PC-3 (cell line): ENCODE measurements around the gene SPIB. TPM values are rescaled to one million over a fixed set of nuclear protein-coding genes. Genes with fewer than 3 reads are reported as not detected.

Source experiments
- ATAC-seq: fragments of 200-7000 bp; cut with Tn5 transposase; 2 replicates; pipeline ENCODE4 v1.9.1; 2020; ENCODE audit warnings: mild to moderate bottlenecking, moderate library complexity
- Bru-seq: library from RNA; stranded (reverse); fragments of 400-500 nt; gene quantifications from one replicate; lab custom pipeline; 2021; lab: Mats Ljungman, UMichigan
- BruChase-seq, 2 experiments: library from RNA; stranded (reverse); fragments of 400-500 nt; gene quantifications; one replicate each; lab custom pipeline; 2021; lab: Mats Ljungman, UMichigan
- BruUV-seq: library from RNA; stranded (reverse); fragments of 400-500 nt; replicated peaks from 2 replicates; lab custom pipeline; 2021; lab: Mats Ljungman, UMichigan
- CTCF ChIA-PET: fragments of 300-600 bp; sonication (Branson Sonifier 250); formaldehyde crosslinking; loops from one replicate; lab custom pipeline; 2022; ENCODE audit warnings: antibody characterized with exemption; lab: Charles Lee
- POLR2A ChIA-PET: fragments of 300-600 bp; sonication (Branson Sonifier 250); formaldehyde crosslinking; loops from one replicate; lab custom pipeline; 2022; ENCODE audit warnings: antibody characterized with exemption; ENCODE audit not compliant: unreplicated experiment; lab: Charles Lee
- DNase-seq: peaks from one replicate; pipeline ENCODE4 v3.0.0-alpha.2; 2015
- H2AFZ ChIP-seq: fragments of 300-600 bp; sonication (generic); 2 replicates; pipeline ENCODE4 v1.6.0; 2016; ENCODE audit warnings: antibody characterized with exemption, low read length
- H3F3A ChIP-seq: fragments of 300-600 bp; sonication (generic); one replicate; pipeline ENCODE4 v1.6.0; 2017; ENCODE audit warnings: antibody characterized with exemption, low read length, control low read depth, mild to moderate bottlenecking; ENCODE audit not compliant: unreplicated experiment
- H3K27ac ChIP-seq: fragments of 300-600 bp; sonication (generic); 2 replicates; pipeline ENCODE4 v1.5.1; 2016; ENCODE audit warnings: mild to moderate bottlenecking, low read length
- H3K27me3 ChIP-seq: fragments of 300-600 bp; sonication (generic); 2 replicates; pipeline ENCODE4 v1.6.1; 2016; ENCODE audit warnings: low read length, mixed read lengths
- H3K36me3 ChIP-seq: fragments of 300-600 bp; sonication (generic); 2 replicates; pipeline ENCODE4 v1.6.1; 2016; ENCODE audit warnings: low read depth, mixed run types, low read length, mixed read lengths
- H3K4me1 ChIP-seq: fragments of 300-600 bp; sonication (generic); 2 replicates; pipeline ENCODE4 v1.5.1; 2016; ENCODE audit warnings: low read length; ENCODE audit not compliant: insufficient read depth
- H3K4me2 ChIP-seq: fragments of 300-600 bp; sonication (generic); 2 replicates; pipeline ENCODE4 v1.6.0; 2016; ENCODE audit warnings: low read length
- H3K4me3 ChIP-seq: fragments of 300-600 bp; sonication (generic); 2 replicates; pipeline ENCODE4 v1.5.1; 2016; ENCODE audit warnings: mild to moderate bottlenecking, low read length, mixed read lengths
- H3K79me2 ChIP-seq: fragments of 300-600 bp; sonication (generic); 2 replicates; pipeline ENCODE4 v1.6.1; 2017; ENCODE audit warnings: low read length, mixed read lengths
- H3K9ac ChIP-seq: fragments of 300-600 bp; sonication (generic); 2 replicates; pipeline ENCODE4 v1.6.0; 2016; ENCODE audit warnings: mild to moderate bottlenecking, low read length
- H3K9me2 ChIP-seq: fragments of 300-600 bp; sonication (generic); replicated peaks from 2 replicates; pipeline ENCODE4 v1.6.1; 2016; ENCODE audit warnings: mixed run types, low read length, mixed read lengths
- H3K9me3 ChIP-seq: fragments of 300-600 bp; sonication (generic); 2 replicates; pipeline ENCODE4 v1.6.1; 2016; ENCODE audit warnings: low read length, mixed read lengths
- H4K20me1 ChIP-seq: fragments of 300-600 bp; sonication (generic); 2 replicates; pipeline ENCODE4 v1.6.1; 2016; ENCODE audit warnings: low read length, mixed read lengths
- EZH2 ChIP-seq: fragments of 300-600 bp; sonication (generic); IDR thresholded peaks from one replicate; pipeline ENCODE4 v1.6.1; 2017; ENCODE audit warnings: antibody characterized with exemption, mild to moderate bottlenecking, low read length; ENCODE audit not compliant: unreplicated experiment
- EZH2phosphoT487 ChIP-seq: fragments of 300-600 bp; sonication (generic); IDR thresholded peaks from 2 replicates; pipeline ENCODE4 v1.6.1; 2018; ENCODE audit warnings: mild to moderate bottlenecking, antibody characterized with exemption, low read length, borderline replicate concordance
- intact Hi-C: fragments of 100-400 bp; cut with micrococcal nuclease; formaldehyde crosslinking; loops from 2 replicates; pipeline ENCODE4 v1.9.0; 2023
- long read RNA-seq: library from polyadenylated mRNA; unstranded; transcript quantifications from one replicate; pipeline ENCODE4 v2.0.0, GENCODE V29; 2021; ENCODE audit not compliant: unreplicated experiment
- total RNA-seq: library from RNA; depleted of rRNA; stranded (reverse); fragments of >200 nt; gene quantifications from 2 replicates; pipeline ENCODE4 v1.2.3, GENCODE V29; 2014; rRNA removed
- TF ChIP-seq, protein P1 (sequence below): fragments of 300-600 bp; sonication (generic); conservative IDR thresholded peaks from 2 replicates; pipeline ENCODE4 v1.5.1; 2017; ENCODE audit warnings: antibody characterized with exemption, low read depth, mild to moderate bottlenecking, low read length

The SPIB gene
- total RNA-seq (not detected in 2 replicates), Bru-seq, nascent RNA (not detected), BruChase-seq, experiment 1, labeled RNA remaining after a 6-hour chase (percentile 19 among the genes with signal in this experiment), BruChase-seq, experiment 2, labeled RNA remaining after a 2-hour chase (not detected)
- long read RNA-seq: 0 reads

DNA sequence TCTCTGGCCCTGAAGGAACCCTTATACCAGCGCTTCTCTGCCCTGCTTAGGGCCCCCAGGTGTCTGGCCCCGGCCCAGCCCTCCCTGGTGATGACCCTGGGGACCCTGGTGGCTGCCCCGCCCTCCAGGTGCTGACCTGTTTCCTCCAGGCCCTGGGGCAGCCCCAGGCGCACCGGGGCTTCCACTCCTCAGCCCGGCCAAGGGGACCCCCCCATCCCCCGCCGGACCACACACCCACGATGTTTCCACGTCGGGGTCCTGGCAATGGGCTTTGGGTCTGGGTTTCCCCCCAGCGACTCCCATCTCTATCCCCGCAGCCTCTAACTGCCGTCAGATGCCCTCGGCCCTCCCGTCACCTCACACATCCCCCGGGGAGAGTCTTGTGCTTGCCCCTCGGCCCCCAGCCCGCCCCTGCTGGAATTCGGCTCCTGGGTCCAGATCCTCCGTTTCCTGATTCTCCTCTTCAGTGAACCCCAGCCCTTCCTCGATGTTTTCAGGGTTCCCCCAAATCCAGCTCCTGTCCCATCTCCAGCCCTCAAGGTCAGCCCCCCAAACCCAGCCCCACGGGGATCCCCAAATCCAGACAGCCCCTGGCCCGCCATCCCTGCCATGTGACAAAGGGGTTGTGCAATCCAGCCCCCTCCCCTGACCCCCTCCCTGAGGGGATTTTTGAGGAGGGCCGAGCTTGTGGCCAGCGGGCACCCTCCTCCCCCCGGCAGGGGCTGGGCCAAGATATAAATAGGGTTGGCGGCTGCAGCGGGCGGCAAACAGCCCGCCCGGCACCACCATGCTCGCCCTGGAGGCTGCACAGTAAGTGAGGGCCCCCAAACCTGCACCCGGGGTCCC is at the start of gene SPIB:
SPIB (plus strand) TSS at position 763 of the 846 bp plus-strand sequence; CDS start at position 788, 25 bp downstream.
- no peak within 1 kb of the TSS for H3K9ac ChIP-seq
- CTCF ChIA-PET: no interaction called here
- POLR2A ChIA-PET: interaction anchor here (0.7 kb wide), 1 partner anchor 9 kb away, joined by 6 read pairs; no protein-coding TSS in a partner anchor

DNA sequence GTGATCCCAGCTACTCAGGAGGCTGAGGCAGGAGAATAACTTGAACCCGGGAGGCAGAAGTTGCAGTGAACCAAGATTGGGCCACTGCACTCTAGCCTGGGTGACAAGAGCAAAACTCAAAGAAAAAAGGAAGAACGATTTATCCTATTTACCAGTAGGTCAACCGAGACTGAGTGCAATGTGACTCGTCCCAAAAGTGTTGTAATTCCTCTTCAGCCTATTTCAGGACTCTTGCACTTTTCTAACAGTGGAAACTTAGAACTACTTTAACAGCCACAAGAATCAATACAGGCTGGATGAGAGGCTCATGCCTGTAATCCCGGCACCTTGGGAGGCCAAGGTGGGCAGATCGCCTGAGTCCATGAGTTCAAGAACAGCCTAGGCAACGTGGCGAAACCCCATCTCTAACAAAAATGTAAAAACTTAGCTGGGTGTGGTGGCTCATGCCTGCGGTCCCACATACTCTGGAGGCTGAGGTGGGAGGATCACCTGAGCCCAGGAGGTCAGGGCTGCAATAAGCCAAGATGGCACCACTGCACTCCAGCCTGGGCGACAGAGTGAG is 46.7 kb upstream of the SPIB start:
- intact Hi-C loops: no loop called here
- Histone ChIP-seq H3K27ac (no peak overlapping the region), H3K4me2 (no peak overlapping the region), H3K4me1 (peaks cover 18% of the 10 kb centered on the region), H3K27me3 (no peaks in the 10 kb centered on the region), H3K9ac (no peak overlapping the region), H3F3A (no peaks in the 10 kb centered on the region), H3K9me2 (no peaks in the 10 kb centered on the region), H3K9me3 (no peaks in the 10 kb centered on the region), H3K36me3 (no peaks in the 10 kb centered on the region), H3K4me3 (no peak overlapping the region), H4K20me1 (peaks cover under 1% of the 10 kb centered on the region; the same call in 1 of the 2 replicates), H2AFZ (no peak overlapping the region), H3K79me2 (0 out of 2 replicates have a peak, but pooled peaks cover under 1% of the 10 kb centered on the region)
- no peak for DNase-seq
- ATAC-seq: no peak
- BruUV-seq: no TSS peak
- ChIA-PET POLR2A (no interaction called here), CTCF (no interaction called here)
- TF ChIP-seq EZH2phosphoT487: no peak
- TF ChIP-seq, protein P1, sequence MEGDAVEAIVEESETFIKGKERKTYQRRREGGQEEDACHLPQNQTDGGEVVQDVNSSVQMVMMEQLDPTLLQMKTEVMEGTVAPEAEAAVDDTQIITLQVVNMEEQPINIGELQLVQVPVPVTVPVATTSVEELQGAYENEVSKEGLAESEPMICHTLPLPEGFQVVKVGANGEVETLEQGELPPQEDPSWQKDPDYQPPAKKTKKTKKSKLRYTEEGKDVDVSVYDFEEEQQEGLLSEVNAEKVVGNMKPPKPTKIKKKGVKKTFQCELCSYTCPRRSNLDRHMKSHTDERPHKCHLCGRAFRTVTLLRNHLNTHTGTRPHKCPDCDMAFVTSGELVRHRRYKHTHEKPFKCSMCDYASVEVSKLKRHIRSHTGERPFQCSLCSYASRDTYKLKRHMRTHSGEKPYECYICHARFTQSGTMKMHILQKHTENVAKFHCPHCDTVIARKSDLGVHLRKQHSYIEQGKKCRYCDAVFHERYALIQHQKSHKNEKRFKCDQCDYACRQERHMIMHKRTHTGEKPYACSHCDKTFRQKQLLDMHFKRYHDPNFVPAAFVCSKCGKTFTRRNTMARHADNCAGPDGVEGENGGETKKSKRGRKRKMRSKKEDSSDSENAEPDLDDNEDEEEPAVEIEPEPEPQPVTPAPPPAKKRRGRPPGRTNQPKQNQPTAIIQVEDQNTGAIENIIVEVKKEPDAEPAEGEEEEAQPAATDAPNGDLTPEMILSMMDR: no peak
- no peak for TF ChIP-seq EZH2

More for the DNA sequence above, at the start of gene SPIB:
- TF ChIP-seq, protein P1: no peak
- TF ChIP-seq EZH2phosphoT487: no peak
- TF ChIP-seq EZH2: no peak
- Histone ChIP-seq H3K27ac (no peak within 1 kb of the TSS), H3K27me3 (peaks cover 26% of the 10 kb centered on the region), H3K4me1 (no peaks in the 10 kb centered on the region; the same call in 1 of the 2 replicates), H3K4me2 (no peak within 1 kb of the TSS), H3K36me3 (peaks cover 6% of the 10 kb centered on the region; the same call in 1 of the 2 replicates), H4K20me1 (no peaks in the 10 kb centered on the region), H3F3A (no peaks in the 10 kb centered on the region), H3K4me3 (no peak within 1 kb of the TSS), H3K79me2 (no peaks in the 10 kb centered on the region), H2AFZ (no peak within 1 kb of the TSS), H3K9me2 (no peaks in the 10 kb centered on the region), H3K9me3 (no peaks in the 10 kb centered on the region)
- ATAC-seq (no peak), DNase-seq (no peak)
- no TSS peak for BruUV-seq
- intact Hi-C loops: no loop called here
